ENCODE measurements around the gene PODXL2. TPM values are rescaled to one million over a fixed set of nuclear protein-coding genes. Genes with fewer than 3 reads are reported as not detected.

The PODXL2 gene
- polyA plus RNA-seq, 1 donor (not counting 4 experiments of a cell fraction or from before 2014, with no cell fraction given) = 1.6 TPM

- no peak overlapping the region for H3K4me2 ChIP-seq (ENCODE audit: control insufficient read depth, extremely low read depth, insufficient read depth, low read depth, low read length)
- H3K36me3 ChIP-seq (ENCODE audit: control insufficient read depth in 2 of 2, extremely low read depth in 1 of 2, insufficient read depth in 2 of 2, low read length in 2 of 2) = no peaks in the 10 kb centered on the region
- no peaks in the 10 kb centered on the region for H4K20me1 ChIP-seq (ENCODE audit: control insufficient read depth, extremely low read depth, insufficient read depth, low read length)
- DNase-seq (ENCODE audit: low read depth, low spot score) (no peak), FAIRE-seq (no peak)
- TF ChIP-seq EZH2 (IDR thresholded peaks at IDR 0.05; ENCODE audit: low read length) (no peak), CTCF (optimal IDR thresholded peaks at IDR 0.05 in 1 of 3, IDR thresholded peaks at IDR 0.05 in 1 of 3, conservative IDR thresholded peaks at IDR 0.05 in 1 of 3; ENCODE audit: extremely low read depth in 1 of 3, insufficient read depth in 2 of 3, low read length in 3 of 3) (no peak)
- dilution Hi-C loops (cut with MboI; ENCODE audit: extremely low pct_ligation_motif_present, low sequenced_read_pairs) = no loop called here
- no peak overlapping the region for H2AFZ ChIP-seq (ENCODE audit: control insufficient read depth, low read length)
- H3K4me1 ChIP-seq (ENCODE audit: control insufficient read depth, extremely low read depth, insufficient read depth, low read length) = peaks cover 6% of the 10 kb centered on the region
- H3K9me1 ChIP-seq (ENCODE audit: control insufficient read depth, extremely low read depth, insufficient read depth, low read length) = no peaks in the 10 kb centered on the region
- H3K9me3 ChIP-seq (ENCODE audit: control insufficient read depth, low read depth, low read length) = no peaks in the 10 kb centered on the region
- no peak overlapping the region for H3K4me3 ChIP-seq (ENCODE audit: control insufficient read depth in 2 of 3, extremely low read depth in 1 of 3, insufficient read depth in 2 of 3, low read depth in 1 of 3, low read length in 3 of 3)
- H3K79me2 ChIP-seq (ENCODE audit: control insufficient read depth, insufficient read depth, low read length) = no peaks in the 10 kb centered on the region
- peaks cover 27% of the 10 kb centered on the region for H3K27me3 ChIP-seq (ENCODE audit: control insufficient read depth, extremely low read depth, insufficient read depth, low read length)
- no peak overlapping the region for H3K9ac ChIP-seq (ENCODE audit: control insufficient read depth, extremely low read depth, insufficient read depth, low read length)
- no peak overlapping the region for H3K27ac ChIP-seq (ENCODE audit: control insufficient read depth, insufficient read depth, low read length)
These were observed 3.2 kb downstream of the PODXL2 start for GRCh38 chr3:127632035-127632820.

- dilution Hi-C loops (cut with MboI; ENCODE audit: extremely low pct_ligation_motif_present, low sequenced_read_pairs) = no loop called here
- Histone ChIP-seq H2AFZ (ENCODE audit: control insufficient read depth, low read length) (no peak overlapping the region), H3K9me3 (ENCODE audit: control insufficient read depth, low read depth, low read length) (no peaks in the 10 kb centered on the region), H3K4me3 (ENCODE audit: control insufficient read depth in 2 of 3, extremely low read depth in 1 of 3, insufficient read depth in 2 of 3, low read depth in 1 of 3, low read length in 3 of 3) (no peak overlapping the region), H3K9me1 (ENCODE audit: control insufficient read depth, extremely low read depth, insufficient read depth, low read length) (no peaks in the 10 kb centered on the region), H3K27me3 (ENCODE audit: control insufficient read depth, extremely low read depth, insufficient read depth, low read length) (peaks cover 14% of the 10 kb centered on the region), H3K4me1 (ENCODE audit: control insufficient read depth, extremely low read depth, insufficient read depth, low read length) (peaks cover 8% of the 10 kb centered on the region), H3K27ac (ENCODE audit: control insufficient read depth, insufficient read depth, low read length) (no peak overlapping the region), H3K36me3 (ENCODE audit: control insufficient read depth in 2 of 2, extremely low read depth in 1 of 2, insufficient read depth in 2 of 2, low read length in 2 of 2) (no peaks in the 10 kb centered on the region), H3K79me2 (ENCODE audit: control insufficient read depth, insufficient read depth, low read length) (no peaks in the 10 kb centered on the region), H4K20me1 (ENCODE audit: control insufficient read depth, extremely low read depth, insufficient read depth, low read length) (no peaks in the 10 kb centered on the region), H3K4me2 (ENCODE audit: control insufficient read depth, extremely low read depth, insufficient read depth, low read depth, low read length) (no peak overlapping the region), H3K9ac (ENCODE audit: control insufficient read depth, extremely low read depth, insufficient read depth, low read length) (no peak overlapping the region)
- no peak for FAIRE-seq
- TF ChIP-seq EZH2 (IDR thresholded peaks at IDR 0.05; ENCODE audit: low read length) = no peak
- TF ChIP-seq CTCF (optimal IDR thresholded peaks at IDR 0.05 in 1 of 3, IDR thresholded peaks at IDR 0.05 in 1 of 3, conservative IDR thresholded peaks at IDR 0.05 in 1 of 3; ENCODE audit: extremely low read depth in 1 of 3, insufficient read depth in 2 of 3, low read length in 3 of 3) = no peak
- no peak for DNase-seq (ENCODE audit: low read depth, low spot score)
These were observed 5.7 kb downstream of the PODXL2 start for GRCh38 chr3:127634653-127635052.

Measured in keratinocyte (primary cell).